GM12873 (cell line): Measurements from ENCODE around the gene CYGB.
A peak's percentile ranks its signal among the peaks of the same experiment; 100 is the strongest.

Experiments
- TF ChIP-seq, protein P1 (sequence below): IDR thresholded peaks from 2 replicates; pipeline ENCODE4 v1.5.1; 2012; ENCODE audit warnings: low read depth, mild to moderate bottlenecking, moderate library complexity, low read length, control low read depth; ENCODE audit not compliant: insufficient read depth; ENCODE audit errors: missing control alignments

Gene CYGB

DNA sequence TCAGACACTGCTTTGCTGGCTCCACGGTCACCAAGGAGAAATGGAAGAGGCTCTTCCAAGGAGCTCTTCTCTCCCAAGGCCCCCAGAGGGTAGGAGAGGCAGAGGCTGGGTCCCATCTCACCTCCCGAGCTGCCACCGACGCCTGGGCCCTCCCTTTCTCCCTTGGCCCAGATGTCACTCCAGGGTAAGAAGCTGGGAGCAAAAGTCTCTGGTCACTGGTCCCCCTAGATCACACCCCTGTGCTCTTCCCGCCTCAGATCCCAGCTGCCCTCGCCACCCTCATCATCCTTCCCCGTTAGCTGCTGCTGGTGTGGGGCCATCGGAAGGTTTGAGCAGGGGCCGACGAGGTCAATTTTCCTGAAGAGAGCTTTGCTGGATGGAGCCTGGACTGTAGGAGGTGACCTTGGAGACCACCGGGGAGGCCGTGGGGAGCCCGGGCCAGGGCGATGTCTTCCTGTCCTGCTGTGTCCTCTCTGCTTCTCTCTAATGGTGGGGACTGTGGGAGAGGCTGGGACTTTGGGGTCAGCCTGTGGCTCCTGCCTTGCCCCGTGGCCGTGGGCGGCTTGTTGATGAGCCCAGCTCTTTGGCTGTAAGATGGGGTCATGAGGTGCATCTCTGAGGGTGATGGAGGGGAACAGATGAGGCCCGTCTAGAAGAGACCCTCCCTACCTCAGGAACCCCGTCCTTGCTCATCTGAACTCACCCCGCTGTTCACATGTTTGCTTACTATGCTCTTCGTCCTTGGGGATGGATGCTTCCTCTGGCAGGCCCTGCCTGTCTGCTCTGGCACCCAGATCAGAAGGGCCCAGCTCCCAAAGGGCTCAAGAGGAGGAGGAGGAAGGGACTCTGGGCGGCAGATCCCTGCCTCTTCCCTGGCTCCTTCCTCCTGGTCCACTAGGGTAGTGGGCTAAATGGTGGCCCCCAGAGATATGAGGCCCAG is 24.9 kb downstream of the CYGB start:
- TF ChIP-seq, protein P1, sequence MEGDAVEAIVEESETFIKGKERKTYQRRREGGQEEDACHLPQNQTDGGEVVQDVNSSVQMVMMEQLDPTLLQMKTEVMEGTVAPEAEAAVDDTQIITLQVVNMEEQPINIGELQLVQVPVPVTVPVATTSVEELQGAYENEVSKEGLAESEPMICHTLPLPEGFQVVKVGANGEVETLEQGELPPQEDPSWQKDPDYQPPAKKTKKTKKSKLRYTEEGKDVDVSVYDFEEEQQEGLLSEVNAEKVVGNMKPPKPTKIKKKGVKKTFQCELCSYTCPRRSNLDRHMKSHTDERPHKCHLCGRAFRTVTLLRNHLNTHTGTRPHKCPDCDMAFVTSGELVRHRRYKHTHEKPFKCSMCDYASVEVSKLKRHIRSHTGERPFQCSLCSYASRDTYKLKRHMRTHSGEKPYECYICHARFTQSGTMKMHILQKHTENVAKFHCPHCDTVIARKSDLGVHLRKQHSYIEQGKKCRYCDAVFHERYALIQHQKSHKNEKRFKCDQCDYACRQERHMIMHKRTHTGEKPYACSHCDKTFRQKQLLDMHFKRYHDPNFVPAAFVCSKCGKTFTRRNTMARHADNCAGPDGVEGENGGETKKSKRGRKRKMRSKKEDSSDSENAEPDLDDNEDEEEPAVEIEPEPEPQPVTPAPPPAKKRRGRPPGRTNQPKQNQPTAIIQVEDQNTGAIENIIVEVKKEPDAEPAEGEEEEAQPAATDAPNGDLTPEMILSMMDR, result no peak

DNA sequence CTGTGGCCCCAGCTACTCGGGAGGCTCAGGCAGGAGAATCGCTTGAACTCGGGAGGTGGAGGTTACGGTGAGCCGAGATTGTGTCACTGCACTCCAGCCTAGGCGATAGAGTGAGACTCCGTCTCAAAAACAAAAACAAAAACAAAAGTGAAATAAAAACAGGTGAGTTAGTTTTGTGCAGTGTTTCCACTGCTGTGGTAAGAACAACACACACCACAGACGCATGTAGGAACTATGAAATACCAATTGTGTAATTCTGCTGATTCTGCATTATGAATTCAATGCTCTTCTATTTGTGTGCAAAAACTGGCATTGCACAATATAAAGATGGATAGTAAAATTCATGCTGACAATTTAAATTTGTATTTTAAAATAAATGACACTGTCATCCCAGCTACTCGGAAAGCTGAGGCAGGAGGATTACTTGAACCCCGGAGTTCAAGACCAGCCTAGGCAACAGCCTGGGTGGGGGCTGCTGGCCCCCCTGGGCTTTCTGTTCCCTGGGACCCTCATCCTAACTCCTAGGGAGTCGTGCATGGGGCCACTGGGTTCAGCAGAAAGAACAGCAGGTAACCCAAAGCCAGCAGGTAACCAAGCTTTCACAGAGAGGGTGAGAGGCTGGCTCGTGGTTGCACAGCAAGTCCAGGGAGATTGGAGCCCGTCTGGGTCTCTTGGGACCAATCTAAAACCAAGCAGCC is 25.7 kb downstream of the CYGB start:
- TF ChIP-seq, protein P1, result no peak

DNA sequence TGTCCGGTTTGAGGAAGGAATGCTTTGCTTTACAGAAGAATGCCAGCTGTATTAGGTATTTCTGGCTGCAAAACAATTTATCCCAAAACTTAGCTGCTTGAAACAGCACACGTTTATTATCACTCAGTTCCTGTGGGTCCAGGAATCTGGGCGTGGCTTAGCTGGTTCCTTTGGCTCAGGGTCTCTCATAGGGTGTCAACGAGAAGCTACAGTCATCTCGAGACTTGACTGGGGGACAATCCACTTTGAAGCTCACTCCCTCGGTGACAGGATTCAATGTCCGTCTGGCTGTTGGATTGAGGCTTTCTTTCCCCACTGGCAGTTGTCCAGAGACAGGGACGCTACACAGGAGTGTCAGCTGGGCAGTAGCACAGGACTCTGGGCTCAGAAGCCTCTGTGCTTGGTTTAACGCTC is 26.7 kb downstream of the CYGB start:
- TF ChIP-seq, protein P1, result no peak

DNA sequence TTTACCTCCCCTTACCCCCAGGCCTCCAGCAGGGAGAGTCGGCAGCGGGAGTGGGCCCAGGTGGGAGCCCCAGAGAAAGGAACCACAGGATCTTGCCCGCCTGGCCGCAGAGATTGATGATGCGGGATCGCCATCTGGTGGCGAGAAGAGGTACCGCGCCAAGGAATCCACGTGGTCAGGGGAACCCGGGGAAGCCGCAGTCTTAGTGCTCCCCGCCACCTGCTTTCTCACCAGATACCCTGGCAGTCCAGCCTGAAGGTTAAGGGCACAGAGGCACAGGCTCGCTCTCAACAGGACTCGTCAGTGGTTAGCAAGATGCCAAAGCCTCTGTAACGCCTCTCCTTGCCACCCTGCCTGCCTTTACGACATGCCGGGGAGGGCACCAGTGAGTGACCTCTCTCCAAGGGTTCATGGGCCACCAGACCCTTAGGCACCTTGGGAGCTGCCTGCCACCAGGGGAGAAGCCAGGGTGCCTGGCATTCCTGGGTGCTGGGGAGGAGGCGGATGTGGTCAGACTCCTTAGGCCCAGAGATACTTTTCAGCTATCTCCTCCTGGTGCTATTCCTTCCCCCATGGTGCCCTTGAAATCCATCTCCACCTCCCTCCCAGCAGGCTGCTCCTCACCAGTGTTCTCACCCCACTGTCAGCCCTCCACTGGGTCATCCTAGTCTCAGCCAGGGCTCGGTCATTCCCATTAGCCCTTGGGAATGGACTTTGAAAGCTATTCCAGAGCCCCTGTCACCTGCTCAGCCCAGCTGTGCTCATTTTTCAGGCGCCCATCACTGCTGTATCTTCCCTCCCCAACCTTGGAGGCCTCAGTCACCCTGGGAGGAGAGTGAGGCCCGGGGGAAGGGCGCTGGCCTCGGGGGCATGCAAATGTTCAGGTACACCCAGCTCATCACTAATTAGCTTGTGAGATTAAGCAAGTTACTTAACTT is 30.8 kb downstream of the CYGB start:
- TF ChIP-seq, protein P1, result peak; percentile 88

DNA sequence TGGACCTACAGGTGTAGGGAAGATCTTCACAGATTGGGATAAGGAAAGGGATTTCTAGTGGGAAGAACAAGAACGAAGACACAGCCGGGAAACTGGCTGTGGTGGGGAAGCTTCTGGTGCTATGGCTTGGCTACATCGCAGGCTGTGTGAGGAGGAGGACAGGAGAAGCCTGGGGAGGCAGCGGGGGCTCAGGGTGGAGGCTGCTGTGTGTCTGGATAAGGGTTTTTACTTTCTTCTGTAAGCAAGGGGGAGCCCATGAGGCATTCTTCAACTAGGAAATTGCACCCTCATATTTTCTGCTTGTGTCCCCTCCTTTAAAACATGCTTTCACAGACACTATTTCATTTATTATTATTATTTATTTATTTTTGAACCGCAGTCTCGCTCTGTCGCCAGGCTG is 33.4 kb downstream of the CYGB start:
- TF ChIP-seq, protein P1, result peak; percentile 27

DNA sequence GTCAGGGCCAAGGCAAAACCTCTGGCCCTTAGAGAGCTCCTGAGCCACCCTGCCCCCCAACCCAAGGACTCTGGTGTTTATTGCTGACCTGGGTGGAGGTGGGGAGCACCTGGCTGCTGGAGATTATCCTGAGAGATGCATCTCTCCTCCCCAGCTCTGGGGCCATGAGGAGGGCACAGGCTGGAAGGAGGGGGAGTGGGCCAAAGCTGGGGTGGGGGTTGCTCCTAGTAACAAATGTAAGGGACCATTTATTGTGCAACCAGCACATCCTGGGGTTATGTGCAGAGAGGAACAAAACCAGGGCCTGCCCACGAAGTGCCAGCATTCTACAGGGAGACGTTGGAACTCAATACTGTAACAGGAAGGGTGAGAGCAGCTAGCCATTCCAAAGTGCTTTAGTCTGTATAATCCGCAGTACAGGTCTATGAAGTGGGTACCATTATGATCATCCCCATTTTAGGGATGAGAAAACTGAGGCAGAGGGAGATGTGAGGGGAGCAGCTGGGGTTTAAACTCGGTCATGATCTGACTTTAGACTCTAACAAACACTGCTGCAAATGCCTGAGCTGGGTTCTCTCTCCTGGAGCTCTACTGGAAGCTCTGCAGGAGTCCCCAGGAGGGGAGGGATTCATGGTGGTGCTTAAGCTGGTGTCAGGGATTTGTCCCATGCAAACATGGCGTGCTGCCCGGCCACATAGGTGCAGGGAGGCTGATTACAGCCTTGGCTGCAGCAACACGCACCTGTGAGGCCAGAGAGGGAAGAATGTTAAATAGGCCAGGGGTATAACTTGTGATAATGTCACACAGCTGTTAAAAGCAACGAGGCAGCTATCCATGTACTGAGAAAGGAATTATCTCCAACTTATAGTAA is 34.9 kb downstream of the CYGB start:
- TF ChIP-seq, protein P1, result no peak
